HepG2 (cell line): Measurements from ENCODE around the gene TRMT1. TPM values are rescaled to one million over a fixed set of nuclear protein-coding genes. Genes with fewer than 3 reads are reported as not detected.

ENCODE experiments used
- IKZF4 ChIP-seq: sonication (generic); formaldehyde crosslinking; IDR thresholded peaks from 2 replicates; pipeline ENCODE4 v1.5.1; 2020; ENCODE audit warnings: borderline replicate concordance, mild to moderate bottlenecking, low read depth, missing genetic modification reagents; ENCODE audit errors: not compliant biosample characterization
- JUN ChIP-seq: sonication (generic); formaldehyde crosslinking; IDR thresholded peaks from 2 replicates; pipeline ENCODE4 v1.4.0; 2020; ENCODE audit warnings: mild to moderate bottlenecking, missing genetic modification reagents
- KLF11 ChIP-seq: IDR thresholded peaks from 2 replicates; pipeline ENCODE4 v1.6.1; 2016; ENCODE audit warnings: missing compliant biosample characterization
- KMT2B ChIP-seq: IDR thresholded peaks from 2 replicates; pipeline ENCODE4 v1.6.1; 2016; ENCODE audit warnings: missing genetic modification reagents, missing compliant biosample characterization
- MBD4 ChIP-seq: IDR thresholded peaks from 2 replicates; pipeline ENCODE4 v1.6.1; 2012; ENCODE audit warnings: low read length, inconsistent platforms, borderline replicate concordance
- MEIS2 ChIP-seq: sonication (generic); formaldehyde crosslinking; IDR thresholded peaks from 2 replicates; pipeline ENCODE4 v1.9.0; 2021; ENCODE audit warnings: mild to moderate bottlenecking, missing genetic modification reagents
- MTA3 ChIP-seq: sonication (generic); formaldehyde crosslinking; IDR thresholded peaks from 2 replicates; pipeline ENCODE4 v1.4.0; 2020; ENCODE audit warnings: missing genetic modification reagents
- PAWR ChIP-seq: sonication (generic); formaldehyde crosslinking; IDR thresholded peaks from 2 replicates; pipeline ENCODE4 v1.4.0; 2020; ENCODE audit warnings: missing genetic modification reagents, mild to moderate bottlenecking, borderline replicate concordance
- SP140L ChIP-seq: sonication (generic); formaldehyde crosslinking; IDR thresholded peaks from 2 replicates; pipeline ENCODE4 v1.4.0; 2020; ENCODE audit warnings: missing genetic modification reagents, borderline replicate concordance
- YEATS2 ChIP-seq: sonication (generic); formaldehyde crosslinking; IDR thresholded peaks from 2 replicates; pipeline ENCODE4 v1.4.0; 2020; ENCODE audit warnings: missing genetic modification reagents, borderline replicate concordance
- ZFP37 ChIP-seq: sonication (generic); formaldehyde crosslinking; IDR thresholded peaks from 2 replicates; pipeline ENCODE4 v1.4.0; 2020; ENCODE audit warnings: missing genetic modification reagents, borderline replicate concordance
- ZFX ChIP-seq: sonication (generic); formaldehyde crosslinking; IDR thresholded peaks from 2 replicates; pipeline ENCODE4 v1.4.0; 2020; ENCODE audit warnings: mild to moderate bottlenecking, low read depth, missing genetic modification reagents, moderate library complexity
- ZNF282 ChIP-seq: fragments of 450-650 bp; IDR thresholded peaks from 2 replicates; pipeline ENCODE4 v1.6.1; 2018; ENCODE audit not compliant: partially characterized antibody
- ZNF326 ChIP-seq: sonication (generic); formaldehyde crosslinking; IDR thresholded peaks from 2 replicates; pipeline ENCODE4 v1.4.0; 2020; ENCODE audit warnings: missing genetic modification reagents, borderline replicate concordance
- ZNF441 ChIP-seq: sonication (generic); formaldehyde crosslinking; IDR thresholded peaks from 2 replicates; pipeline ENCODE4 v1.7.0; 2021; ENCODE audit warnings: missing genetic modification reagents, borderline replicate concordance
- ZNF484 ChIP-seq: sonication (generic); formaldehyde crosslinking; IDR thresholded peaks from 2 replicates; pipeline ENCODE4 v1.5.1; 2020; ENCODE audit warnings: mild to moderate bottlenecking, low read depth, missing genetic modification reagents, borderline replicate concordance
- ZNF552 ChIP-seq: sonication (generic); formaldehyde crosslinking; IDR thresholded peaks from 2 replicates; pipeline ENCODE4 v1.9.0; 2022; ENCODE audit warnings: missing genetic modification reagents, mild to moderate bottlenecking, borderline replicate concordance
- ZNF792 ChIP-seq: IDR thresholded peaks from 2 replicates; pipeline ENCODE4 v1.6.1; 2016
- polyA plus RNA-seq, 8 experiments: library from polyadenylated mRNA; depleted of rRNA in 3 of 8; stranded (reverse) in 7 of 8; unstranded in 1 of 8; fragments of >200 nt; fragmentation: Illumina TruSeq in 4 of 8; extraction: Trizol in 4 of 8; gene quantifications; 2 replicates each; pipeline versions ENCODE4 v1.2.1 to v1.2.3, GENCODE V29; 2011 to 2016; ENCODE audit warnings: low read depth in 4 of 8, missing spikeins in 1 of 8, mixed read lengths in 1 of 8; ENCODE audit not compliant: insufficient read depth in 1 of 8
- total RNA-seq, 5 experiments: library from RNA; depleted of rRNA; stranded (reverse); fragments of >200 nt; fragmentation: Illumina TruSeq; extraction: Trizol; gene quantifications; 2 replicates each; pipeline ENCODE4 v1.2.3, GENCODE V29; 2016; ENCODE audit warnings: low read depth in 1 of 5
- TF ChIP-seq, protein P1 (sequence below): conservative IDR thresholded peaks from 2 replicates; pipeline ENCODE4 v1.6.1; 2018; ENCODE audit warnings: missing genetic modification reagents
- TF ChIP-seq, protein P2 (sequence below): sonication (generic); formaldehyde crosslinking; IDR thresholded peaks from 2 replicates; pipeline ENCODE4 v1.4.0; 2020; ENCODE audit warnings: missing genetic modification reagents, borderline replicate concordance
- TF ChIP-seq, protein P3 (sequence below): IDR thresholded peaks from 2 replicates; pipeline ENCODE4 v1.6.1; 2016; ENCODE audit warnings: missing biosample characterization, missing genetic modification reagents, low read depth
- TF ChIP-seq, protein P4 (sequence below): sonication (generic); formaldehyde crosslinking; IDR thresholded peaks from 2 replicates; pipeline ENCODE4 v1.8.0; 2022; ENCODE audit warnings: missing genetic modification reagents, low read depth, mild to moderate bottlenecking, borderline replicate concordance
- TF ChIP-seq, protein P5 (sequence below): sonication (generic); formaldehyde crosslinking; IDR thresholded peaks from 2 replicates; pipeline ENCODE4 v1.4.0; 2020; ENCODE audit warnings: mild to moderate bottlenecking, missing genetic modification reagents

Gene TRMT1
- total and polyA plus RNA-seq, 2 of the 13 experiments (the other 11 are each of a cell fraction or from before 2014, with no cell fraction given): 35.5 to 44.1 TPM

DNA sequence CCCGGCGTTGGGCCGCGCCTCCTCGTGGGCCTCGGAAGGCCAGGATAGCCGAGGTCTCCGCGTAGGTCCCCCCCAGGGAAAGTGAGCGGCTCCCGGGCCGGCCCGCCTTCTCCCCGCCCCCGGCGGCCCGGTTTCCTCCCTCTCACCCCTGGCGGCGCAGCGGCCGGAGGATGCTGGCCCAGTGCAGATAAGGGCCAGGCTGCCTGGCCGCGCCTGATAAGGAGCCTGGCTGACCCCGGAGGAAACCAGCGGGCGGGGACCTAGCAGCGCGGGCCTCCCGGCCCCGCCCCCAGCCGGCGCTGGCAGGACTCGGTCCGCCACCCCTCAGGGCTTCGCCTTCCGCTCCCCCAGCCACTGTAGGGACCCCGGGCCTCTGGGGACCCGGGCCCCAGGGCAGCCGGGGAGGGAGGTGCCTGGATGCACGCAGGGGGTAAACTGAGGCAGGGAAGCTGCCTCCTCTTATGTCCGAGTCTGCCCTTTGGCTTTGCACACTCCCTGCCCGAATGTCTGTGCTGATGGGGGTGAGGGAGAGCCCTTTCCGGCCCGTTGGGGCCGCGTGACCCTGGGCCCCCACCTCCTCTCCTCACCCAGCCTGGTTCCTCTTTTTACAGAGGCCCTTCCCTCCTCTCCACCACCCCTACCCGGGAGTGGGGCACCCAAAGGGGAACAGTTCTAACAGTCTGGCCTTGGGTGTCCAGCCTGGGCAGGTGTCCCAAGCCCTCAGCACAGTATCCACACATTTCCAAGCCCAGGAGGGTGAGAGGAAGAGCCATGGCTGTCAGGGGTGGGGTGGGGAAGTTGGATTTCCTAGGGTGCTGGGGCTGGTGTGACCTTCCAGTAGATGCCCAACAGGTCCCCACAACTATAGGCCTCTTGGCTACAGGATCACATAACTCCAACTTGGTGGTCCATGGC lies 13.6 kb downstream of the TRMT1 start, which contains the start of gene LYL1 (continued):
- TF ChIP-seq, protein P1, sequence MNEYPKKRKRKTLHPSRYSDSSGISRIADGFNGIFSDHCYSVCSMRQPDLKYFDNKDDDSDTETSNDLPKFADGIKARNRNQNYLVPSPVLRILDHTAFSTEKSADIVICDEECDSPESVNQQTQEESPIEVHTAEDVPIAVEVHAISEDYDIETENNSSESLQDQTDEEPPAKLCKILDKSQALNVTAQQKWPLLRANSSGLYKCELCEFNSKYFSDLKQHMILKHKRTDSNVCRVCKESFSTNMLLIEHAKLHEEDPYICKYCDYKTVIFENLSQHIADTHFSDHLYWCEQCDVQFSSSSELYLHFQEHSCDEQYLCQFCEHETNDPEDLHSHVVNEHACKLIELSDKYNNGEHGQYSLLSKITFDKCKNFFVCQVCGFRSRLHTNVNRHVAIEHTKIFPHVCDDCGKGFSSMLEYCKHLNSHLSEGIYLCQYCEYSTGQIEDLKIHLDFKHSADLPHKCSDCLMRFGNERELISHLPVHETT (CRISPR knock-in tag): peak; percentile 51; the same call in 1 of the 2 replicates
- TF ChIP-seq PAWR (no peak), MEIS2 (CRISPR knock-in tag) (no peak), MBD4 (no peak), ZFP37 (no peak), YEATS2 (CRISPR knock-in tag) (0 out of 2 replicates have a peak, but pooled peaks have one; percentile 50), ZNF441 (CRISPR knock-in tag) (no peak), ZNF552 (CRISPR knock-in tag) (no peak), ZNF326 (CRISPR knock-in tag) (no peak), ZNF282 (no peak), ZNF792 (no peak), KMT2B (CRISPR knock-in tag) (no peak), IKZF4 (CRISPR knock-in tag) (no peak), SP140L (CRISPR knock-in tag) (no peak), KLF11 (no peak), MTA3 (CRISPR knock-in tag) (no peak), ZFX (CRISPR knock-in tag) (peak; percentile 21), ZNF484 (CRISPR knock-in tag) (no peak), JUN (CRISPR knock-in tag) (no peak)
- TF ChIP-seq, protein P2, sequence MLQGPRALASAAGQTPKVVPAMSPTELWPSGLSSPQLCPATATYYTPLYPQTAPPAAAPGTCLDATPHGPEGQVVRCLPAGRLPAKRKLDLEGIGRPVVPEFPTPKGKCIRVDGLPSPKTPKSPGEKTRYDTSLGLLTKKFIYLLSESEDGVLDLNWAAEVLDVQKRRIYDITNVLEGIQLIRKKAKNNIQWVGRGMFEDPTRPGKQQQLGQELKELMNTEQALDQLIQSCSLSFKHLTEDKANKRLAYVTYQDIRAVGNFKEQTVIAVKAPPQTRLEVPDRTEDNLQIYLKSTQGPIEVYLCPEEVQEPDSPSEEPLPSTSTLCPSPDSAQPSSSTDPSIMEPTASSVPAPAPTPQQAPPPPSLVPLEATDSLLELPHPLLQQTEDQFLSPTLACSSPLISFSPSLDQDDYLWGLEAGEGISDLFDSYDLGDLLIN (CRISPR knock-in tag): no peak
- TF ChIP-seq, protein P3, sequence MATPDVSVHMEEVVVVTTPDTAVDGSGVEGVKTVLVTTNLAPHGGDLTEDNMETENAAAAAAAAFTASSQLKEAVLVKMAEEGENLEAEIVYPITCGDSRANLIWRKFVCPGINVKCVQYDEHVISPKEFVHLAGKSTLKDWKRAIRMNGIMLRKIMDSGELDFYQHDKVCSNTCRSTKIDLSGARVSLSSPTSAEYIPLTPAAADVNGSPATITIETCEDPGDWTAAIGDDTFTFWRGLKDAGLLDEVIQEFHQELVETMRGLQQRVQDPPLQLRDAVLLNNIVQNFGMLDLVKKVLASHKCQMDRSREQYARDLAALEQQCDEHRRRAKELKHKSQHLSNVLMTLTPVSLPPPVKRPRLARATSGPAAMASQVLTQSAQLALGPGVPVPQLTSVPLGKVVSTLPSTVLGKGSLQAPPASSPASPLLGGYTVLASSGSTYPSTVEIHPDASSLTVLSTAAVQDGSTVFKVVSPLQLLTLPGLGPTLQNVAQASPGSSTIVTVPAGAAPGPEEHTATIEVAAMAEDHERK (CRISPR knock-in tag): no peak
- TF ChIP-seq, protein P4, sequence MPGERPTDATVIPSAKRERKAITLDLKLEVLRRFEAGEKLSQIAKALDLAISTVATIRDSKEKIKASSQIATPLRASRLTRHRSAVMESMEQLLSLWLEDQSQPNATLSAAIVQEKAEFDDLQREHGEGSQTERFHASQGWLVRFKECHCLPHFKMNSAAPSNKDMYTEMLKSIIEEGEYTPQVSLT (CRISPR knock-in tag): no peak
- TF ChIP-seq, protein P5, sequence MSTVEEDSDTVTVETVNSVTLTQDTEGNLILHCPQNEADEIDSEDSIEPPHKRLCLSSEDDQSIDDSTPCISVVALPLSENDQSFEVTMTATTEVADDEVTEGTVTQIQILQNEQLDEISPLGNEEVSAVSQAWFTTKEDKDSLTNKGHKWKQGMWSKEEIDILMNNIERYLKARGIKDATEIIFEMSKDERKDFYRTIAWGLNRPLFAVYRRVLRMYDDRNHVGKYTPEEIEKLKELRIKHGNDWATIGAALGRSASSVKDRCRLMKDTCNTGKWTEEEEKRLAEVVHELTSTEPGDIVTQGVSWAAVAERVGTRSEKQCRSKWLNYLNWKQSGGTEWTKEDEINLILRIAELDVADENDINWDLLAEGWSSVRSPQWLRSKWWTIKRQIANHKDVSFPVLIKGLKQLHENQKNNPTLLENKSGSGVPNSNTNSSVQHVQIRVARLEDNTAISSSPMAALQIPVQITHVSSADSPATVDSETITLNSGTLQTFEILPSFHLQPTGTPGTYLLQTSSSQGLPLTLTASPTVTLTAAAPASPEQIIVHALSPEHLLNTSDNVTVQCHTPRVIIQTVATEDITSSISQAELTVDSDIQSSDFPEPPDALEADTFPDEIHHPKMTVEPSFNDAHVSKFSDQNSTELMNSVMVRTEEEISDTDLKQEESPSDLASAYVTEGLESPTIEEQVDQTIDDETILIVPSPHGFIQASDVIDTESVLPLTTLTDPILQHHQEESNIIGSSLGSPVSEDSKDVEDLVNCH: no peak
